ENCODE results near the gene L1CAM. TPM values are rescaled to one million over a fixed set of nuclear protein-coding genes. Genes with fewer than 3 reads are reported as not detected.

L1CAM gene
- polyA plus RNA-seq, 1 donor: 22.5 TPM

- peaks cover 67% of the 10 kb centered on the region for H3K27me3 ChIP-seq (ENCODE audit: control insufficient read depth, insufficient read depth, low read length)
- no peak overlapping the region for H3K4me3 ChIP-seq (ENCODE audit: low read length)
- peaks cover 4% of the 10 kb centered on the region for H3K4me1 ChIP-seq (ENCODE audit: control insufficient read depth, insufficient read depth, low read length)
- no peak overlapping the region for H3K27ac ChIP-seq (ENCODE audit: low read length)
- WGBS (ENCODE audit: insufficient coverage, low lambda C conversion rate): no CpG with 5 or more reads among the region's 13 CpGs
- no peaks in the 10 kb centered on the region for H3K36me3 ChIP-seq (ENCODE audit: control insufficient read depth, insufficient read depth, low read length)
- DNase-seq: no peak
- H3K9me3 ChIP-seq (ENCODE audit: control insufficient read depth, low read depth, low read length): peaks cover 3% of the 10 kb centered on the region
Measured at GRCh38 chrX:153884136-153884535, 1.8 kb downstream of the L1CAM start.

GRCh38 chrX:153883163-153883843 lies 2.7 kb downstream of the L1CAM start:
- H3K4me3 ChIP-seq (ENCODE audit: low read length): no peak overlapping the region
- peaks cover 3% of the 10 kb centered on the region for H3K9me3 ChIP-seq (ENCODE audit: control insufficient read depth, low read depth, low read length)
- H3K36me3 ChIP-seq (ENCODE audit: control insufficient read depth, insufficient read depth, low read length): no peaks in the 10 kb centered on the region
- H3K4me1 ChIP-seq (ENCODE audit: control insufficient read depth, insufficient read depth, low read length): peaks cover 4% of the 10 kb centered on the region
- H3K27ac ChIP-seq (ENCODE audit: low read length): no peak overlapping the region
- peaks cover 72% of the 10 kb centered on the region for H3K27me3 ChIP-seq (ENCODE audit: control insufficient read depth, insufficient read depth, low read length)
- DNase-seq: no peak
- WGBS (ENCODE audit: insufficient coverage, low lambda C conversion rate): no CpG with 5 or more reads among the region's 13 CpGs

GRCh38 chrX:153882557-153882956 lies 3.4 kb downstream of the L1CAM start:
- H3K4me3 ChIP-seq (ENCODE audit: low read length): no peak overlapping the region
- H3K27me3 ChIP-seq (ENCODE audit: control insufficient read depth, insufficient read depth, low read length): peaks cover 69% of the 10 kb centered on the region
- no peak for DNase-seq
- peaks cover 4% of the 10 kb centered on the region for H3K4me1 ChIP-seq (ENCODE audit: control insufficient read depth, insufficient read depth, low read length)
- WGBS (ENCODE audit: insufficient coverage, low lambda C conversion rate): no CpG with 5 or more reads among the region's 7 CpGs
- H3K36me3 ChIP-seq (ENCODE audit: control insufficient read depth, insufficient read depth, low read length): no peaks in the 10 kb centered on the region
- no peak overlapping the region for H3K27ac ChIP-seq (ENCODE audit: low read length)
- peaks cover 3% of the 10 kb centered on the region for H3K9me3 ChIP-seq (ENCODE audit: control insufficient read depth, low read depth, low read length)

- WGBS (ENCODE audit: insufficient coverage, low lambda C conversion rate): no CpG with 5 or more reads among the region's 8 CpGs
- Histone ChIP-seq H3K4me3 (ENCODE audit: low read length) (no peak overlapping the region), H3K27me3 (ENCODE audit: control insufficient read depth, insufficient read depth, low read length) (peaks cover 65% of the 10 kb centered on the region), H3K9me3 (ENCODE audit: control insufficient read depth, low read depth, low read length) (peaks cover 3% of the 10 kb centered on the region), H3K27ac (ENCODE audit: low read length) (no peak overlapping the region), H3K4me1 (ENCODE audit: control insufficient read depth, insufficient read depth, low read length) (peaks cover 4% of the 10 kb centered on the region), H3K36me3 (ENCODE audit: control insufficient read depth, insufficient read depth, low read length) (no peaks in the 10 kb centered on the region)
- DNase-seq: peak in 1 of 2 donors; percentile 57
Measured at GRCh38 chrX:153882086-153882498, 3.9 kb downstream of the L1CAM start.

- peaks cover 4% of the 10 kb centered on the region for H3K4me1 ChIP-seq (ENCODE audit: control insufficient read depth, insufficient read depth, low read length)
- no peaks in the 10 kb centered on the region for H3K36me3 ChIP-seq (ENCODE audit: control insufficient read depth, insufficient read depth, low read length)
- H3K27ac ChIP-seq (ENCODE audit: low read length): no peak overlapping the region
- WGBS (ENCODE audit: insufficient coverage, low lambda C conversion rate): no CpG with 5 or more reads among the region's 7 CpGs
- H3K4me3 ChIP-seq (ENCODE audit: low read length): no peak overlapping the region
- no peak for DNase-seq
- peaks cover 57% of the 10 kb centered on the region for H3K27me3 ChIP-seq (ENCODE audit: control insufficient read depth, insufficient read depth, low read length)
- H3K9me3 ChIP-seq (ENCODE audit: control insufficient read depth, low read depth, low read length): peaks cover 3% of the 10 kb centered on the region
Measured at GRCh38 chrX:153881281-153881680, 4.7 kb downstream of the L1CAM start.

- Histone ChIP-seq H3K27ac (ENCODE audit: low read length) (no peak overlapping the region), H3K27me3 (ENCODE audit: control insufficient read depth, insufficient read depth, low read length) (peaks cover 53% of the 10 kb centered on the region)
- WGBS (ENCODE audit: insufficient coverage, low lambda C conversion rate): no CpG with 5 or more reads among the region's 6 CpGs
Measured at GRCh38 chrX:153880440-153880815, 5.5 kb downstream of the L1CAM start.

GRCh38 chrX:153879741-153880439 lies 6.1 kb downstream of the L1CAM start:
- no CpG with 5 or more reads among the region's 12 CpGs for WGBS (ENCODE audit: insufficient coverage, low lambda C conversion rate)
- H3K27me3 ChIP-seq (ENCODE audit: control insufficient read depth, insufficient read depth, low read length): peaks cover 47% of the 10 kb centered on the region

More at GRCh38 chrX:153880440-153880815, 5.5 kb downstream of the L1CAM start:
- H3K9me3 ChIP-seq (ENCODE audit: control insufficient read depth, low read depth, low read length): peaks cover 3% of the 10 kb centered on the region
- no peak overlapping the region for H3K4me3 ChIP-seq (ENCODE audit: low read length)
- H3K36me3 ChIP-seq (ENCODE audit: control insufficient read depth, insufficient read depth, low read length): no peaks in the 10 kb centered on the region
- peaks cover 4% of the 10 kb centered on the region for H3K4me1 ChIP-seq (ENCODE audit: control insufficient read depth, insufficient read depth, low read length)
- no peak for DNase-seq

GRCh38 chrX:153878969-153879653 lies 6.9 kb downstream of the L1CAM start:
- no peak overlapping the region for H3K27ac ChIP-seq (ENCODE audit: low read length)
- no peaks in the 10 kb centered on the region for H3K9me3 ChIP-seq (ENCODE audit: control insufficient read depth, low read depth, low read length)
- WGBS (ENCODE audit: insufficient coverage, low lambda C conversion rate): no CpG with 5 or more reads among the region's 28 CpGs
- H3K4me1 ChIP-seq (ENCODE audit: control insufficient read depth, insufficient read depth, low read length): peaks cover 4% of the 10 kb centered on the region
- no peak overlapping the region for H3K4me3 ChIP-seq (ENCODE audit: low read length)
- no peaks in the 10 kb centered on the region for H3K36me3 ChIP-seq (ENCODE audit: control insufficient read depth, insufficient read depth, low read length)
- no peak for DNase-seq
- peaks cover 40% of the 10 kb centered on the region for H3K27me3 ChIP-seq (ENCODE audit: control insufficient read depth, insufficient read depth, low read length)

More at GRCh38 chrX:153879741-153880439, 6.1 kb downstream of the L1CAM start:
- Histone ChIP-seq H3K9me3 (ENCODE audit: control insufficient read depth, low read depth, low read length) (no peaks in the 10 kb centered on the region), H3K27ac (ENCODE audit: low read length) (no peak overlapping the region), H3K36me3 (ENCODE audit: control insufficient read depth, insufficient read depth, low read length) (no peaks in the 10 kb centered on the region), H3K4me1 (ENCODE audit: control insufficient read depth, insufficient read depth, low read length) (peaks cover 4% of the 10 kb centered on the region), H3K4me3 (ENCODE audit: low read length) (no peak overlapping the region)
- no peak for DNase-seq

- Histone ChIP-seq H3K9me3 (ENCODE audit: control insufficient read depth, low read depth, low read length) (no peaks in the 10 kb centered on the region), H3K27ac (ENCODE audit: low read length) (no peak overlapping the region), H3K36me3 (ENCODE audit: control insufficient read depth, insufficient read depth, low read length) (no peaks in the 10 kb centered on the region), H3K4me1 (ENCODE audit: control insufficient read depth, insufficient read depth, low read length) (peaks cover 4% of the 10 kb centered on the region), H3K4me3 (ENCODE audit: low read length) (no peak overlapping the region), H3K27me3 (ENCODE audit: control insufficient read depth, insufficient read depth, low read length) (peaks cover 32% of the 10 kb centered on the region)
- WGBS (ENCODE audit: insufficient coverage, low lambda C conversion rate): no CpG with 5 or more reads among the region's 5 CpGs
- no peak for DNase-seq
Measured at GRCh38 chrX:153878345-153878744, 7.6 kb downstream of the L1CAM start.

- peaks cover 3% of the 10 kb centered on the region for H3K4me1 ChIP-seq (ENCODE audit: control insufficient read depth, insufficient read depth, low read length)
- H3K9me3 ChIP-seq (ENCODE audit: control insufficient read depth, low read depth, low read length): no peaks in the 10 kb centered on the region
- no CpG with 5 or more reads among the region's 8 CpGs for WGBS (ENCODE audit: insufficient coverage, low lambda C conversion rate)
- H3K36me3 ChIP-seq (ENCODE audit: control insufficient read depth, insufficient read depth, low read length): no peaks in the 10 kb centered on the region
- H3K27ac ChIP-seq (ENCODE audit: low read length): no peak overlapping the region
- no peak overlapping the region for H3K4me3 ChIP-seq (ENCODE audit: low read length)
- peaks cover 26% of the 10 kb centered on the region for H3K27me3 ChIP-seq (ENCODE audit: control insufficient read depth, insufficient read depth, low read length)
- DNase-seq: no peak
Measured at GRCh38 chrX:153877571-153878261, 8.3 kb downstream of the L1CAM start.

All from large intestine (tissue), 3 donors.